Gastrocnemius medialis (tissue), 4 donors: Measurements from ENCODE around the gene SLC10A4. TPM values are rescaled to one million over a fixed set of nuclear protein-coding genes. Genes with fewer than 3 reads are reported as not detected.

ENCODE experiments used
- ATAC-seq, 2 donors: fragments of 150-250 bp; one replicate each; pipeline ENCODE4 v1.9.1; 2016
- DNase-seq, 2 donors: peaks; one replicate each; pipeline ENCODE4 v3.0.0-alpha.2; 2019
- H3K27ac ChIP-seq, 4 donors: fragments of 200-600 bp; sonication (generic); 1 replicate in 1 of 4; 2 replicates in 3 of 4; pipeline ENCODE4 v1.5.1; 2016 to 2018; ENCODE audit warnings: mild to moderate bottlenecking in 2 of 4, moderate library complexity in 1 of 4
- H3K27me3 ChIP-seq, 3 donors: fragments of 200-600 bp; sonication (generic) in 2 of 3; 1 replicate in 1 of 3; 2 replicates in 2 of 3; pipeline versions ENCODE4 v1.5.1 to v1.6.0; 2016 to 2019; ENCODE audit warnings: mild to moderate bottlenecking in 1 of 3, moderate library complexity in 1 of 3
- H3K36me3 ChIP-seq, 2 donors: fragments of 200-600 bp; sonication (generic) in 1 of 2; one replicate each; pipeline ENCODE4 v1.5.1; 2017 to 2018
- H3K4me1 ChIP-seq, 2 donors: fragments of 200-600 bp; sonication (generic) in 1 of 2; one replicate each; pipeline ENCODE4 v1.5.1; 2016 to 2017; ENCODE audit warnings: mild to moderate bottlenecking in 2 of 2
- H3K4me3 ChIP-seq, 4 donors: fragments of 200-600 bp; sonication (generic) in 3 of 4; 1 replicate in 1 of 4; 2 replicates in 3 of 4; pipeline ENCODE4 v1.5.1; 2016 to 2019; ENCODE audit warnings: mild to moderate bottlenecking in 2 of 4
- H3K9me3 ChIP-seq, 3 donors: fragments of 200-600 bp; sonication (generic) in 2 of 3; 1 replicate in 1 of 3; 2 replicates in 2 of 3; pipeline ENCODE4 v1.5.1; 2016 to 2019
- POLR2A ChIP-seq, 2 donors: fragments of 450-650 bp; IDR thresholded peaks; one replicate each; pipeline ENCODE4 v1.6.1; 2017; ENCODE audit warnings: antibody characterized with exemption in 2 of 2, mild to moderate bottlenecking in 2 of 2, moderate library complexity in 2 of 2
- in situ Hi-C, 4 donors: fragments of 200-750 bp; cut with MboI; loops; one replicate each; pipeline versions ENCODE4 v1.15.0 to v1.8.0; 2017; ENCODE audit warnings: low sequenced_read_pairs in 4 of 4
- intact Hi-C: fragments of 100-400 bp; cut with DNase I; formaldehyde crosslinking; loops from one replicate; pipeline ENCODE4 v1.15.1; 2023; ENCODE audit warnings: low total_unique reads
- total RNA-seq, 4 donors: library from RNA; depleted of rRNA; stranded (reverse); fragments of >200 nt; gene quantifications; one replicate each; pipeline versions ENCODE4 v1.1.0 to v1.2.3, GENCODE V29; 2016
- TF ChIP-seq, protein P1 (sequence below), 5 experiments: fragments of 450-650 bp in 3 of 5; fragments of 200-600 bp in 2 of 5; sonication (generic) in 2 of 5; IDR thresholded peaks in 4 of 5; conservative IDR thresholded peaks in 1 of 5; 1 replicate in 4 of 5; 2 replicates in 1 of 5; pipeline ENCODE4 v1.5.1; 2016 to 2019; ENCODE audit warnings: antibody characterized with exemption in 5 of 5, mild to moderate bottlenecking in 3 of 5, moderate library complexity in 3 of 5

The SLC10A4 gene
- total RNA-seq, 4 donors from 2014 or later: 0.33 TPM; not detected in 3

DNA sequence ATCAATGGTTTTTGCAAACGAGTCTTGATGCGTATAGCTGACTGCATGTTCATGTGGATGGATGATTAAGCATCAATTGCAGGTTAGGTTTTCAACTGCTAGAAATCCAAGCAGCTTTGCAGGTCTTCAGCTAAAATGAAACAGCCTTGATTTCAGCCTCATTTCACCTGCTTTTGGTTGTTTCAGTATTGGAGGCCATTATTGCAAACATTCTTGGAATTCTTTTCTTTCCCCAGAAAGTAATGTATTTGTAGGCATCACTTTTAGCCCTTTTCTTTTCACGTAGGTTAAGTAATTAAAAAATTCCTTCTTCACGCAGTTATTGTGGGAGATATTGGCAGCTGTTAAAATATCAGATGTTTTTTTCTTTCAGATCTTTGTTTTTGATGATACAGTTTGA, 15.8 kb downstream of the SLC10A4 start:
- in situ Hi-C loops (no loop called here), intact Hi-C loops (no loop called here)
- DNase-seq (no peak), ATAC-seq (no peak)
- no peaks in the 10 kb centered on the region for H3K27me3 ChIP-seq
- H3K36me3 ChIP-seq: peaks cover 3 to 30% of the 10 kb centered on the region in 2 donors
- no peak overlapping the region for H3K4me3 ChIP-seq
- H3K27ac ChIP-seq: no peak overlapping the region
- no peaks in the 10 kb centered on the region for H3K4me1 ChIP-seq
- no peaks in the 10 kb centered on the region for H3K9me3 ChIP-seq
- no peak for TF ChIP-seq POLR2A (IDR thresholded peaks at IDR 0.05)
- TF ChIP-seq, protein P1, sequence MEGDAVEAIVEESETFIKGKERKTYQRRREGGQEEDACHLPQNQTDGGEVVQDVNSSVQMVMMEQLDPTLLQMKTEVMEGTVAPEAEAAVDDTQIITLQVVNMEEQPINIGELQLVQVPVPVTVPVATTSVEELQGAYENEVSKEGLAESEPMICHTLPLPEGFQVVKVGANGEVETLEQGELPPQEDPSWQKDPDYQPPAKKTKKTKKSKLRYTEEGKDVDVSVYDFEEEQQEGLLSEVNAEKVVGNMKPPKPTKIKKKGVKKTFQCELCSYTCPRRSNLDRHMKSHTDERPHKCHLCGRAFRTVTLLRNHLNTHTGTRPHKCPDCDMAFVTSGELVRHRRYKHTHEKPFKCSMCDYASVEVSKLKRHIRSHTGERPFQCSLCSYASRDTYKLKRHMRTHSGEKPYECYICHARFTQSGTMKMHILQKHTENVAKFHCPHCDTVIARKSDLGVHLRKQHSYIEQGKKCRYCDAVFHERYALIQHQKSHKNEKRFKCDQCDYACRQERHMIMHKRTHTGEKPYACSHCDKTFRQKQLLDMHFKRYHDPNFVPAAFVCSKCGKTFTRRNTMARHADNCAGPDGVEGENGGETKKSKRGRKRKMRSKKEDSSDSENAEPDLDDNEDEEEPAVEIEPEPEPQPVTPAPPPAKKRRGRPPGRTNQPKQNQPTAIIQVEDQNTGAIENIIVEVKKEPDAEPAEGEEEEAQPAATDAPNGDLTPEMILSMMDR (IDR thresholded peaks at IDR 0.05 in 4 of 5, conservative IDR thresholded peaks at IDR 0.05 in 1 of 5): no peak

DNA sequence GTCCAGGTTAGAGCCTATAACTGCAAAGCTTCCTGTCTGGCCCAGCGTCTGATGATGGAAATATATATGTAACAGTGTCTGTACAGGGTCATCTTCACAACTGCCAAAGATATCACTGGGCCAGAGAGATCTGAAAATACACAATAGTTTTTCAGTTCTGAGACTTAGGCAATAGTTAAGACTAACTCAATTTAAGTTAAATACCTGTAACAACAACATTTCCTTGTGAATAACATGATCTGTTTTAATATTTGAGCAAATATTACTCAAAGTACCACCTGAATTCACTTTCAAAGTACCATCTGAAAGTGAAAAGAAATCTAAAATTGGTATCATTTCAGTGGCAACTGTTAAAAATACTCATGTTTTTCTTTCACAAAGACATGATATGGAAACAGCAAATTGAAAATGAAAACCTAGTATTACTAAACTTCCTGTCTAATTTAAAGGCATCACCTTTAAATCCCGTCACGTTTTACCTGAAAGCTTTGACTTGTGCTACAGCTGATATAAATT, 16.5 kb downstream of the SLC10A4 start:
- in situ Hi-C loops (no loop called here), intact Hi-C loops (no loop called here)
- Histone ChIP-seq H3K4me3 (no peak overlapping the region), H3K27me3 (no peaks in the 10 kb centered on the region), H3K4me1 (no peaks in the 10 kb centered on the region), H3K9me3 (no peaks in the 10 kb centered on the region), H3K27ac (no peak overlapping the region), H3K36me3 (peaks cover 3 to 33% of the 10 kb centered on the region in 2 donors)
- TF ChIP-seq POLR2A (IDR thresholded peaks at IDR 0.05): no peak
- TF ChIP-seq, protein P1 (IDR thresholded peaks at IDR 0.05 in 4 of 5, conservative IDR thresholded peaks at IDR 0.05 in 1 of 5): no peak
- DNase-seq: no peak
- no peak for ATAC-seq

DNA sequence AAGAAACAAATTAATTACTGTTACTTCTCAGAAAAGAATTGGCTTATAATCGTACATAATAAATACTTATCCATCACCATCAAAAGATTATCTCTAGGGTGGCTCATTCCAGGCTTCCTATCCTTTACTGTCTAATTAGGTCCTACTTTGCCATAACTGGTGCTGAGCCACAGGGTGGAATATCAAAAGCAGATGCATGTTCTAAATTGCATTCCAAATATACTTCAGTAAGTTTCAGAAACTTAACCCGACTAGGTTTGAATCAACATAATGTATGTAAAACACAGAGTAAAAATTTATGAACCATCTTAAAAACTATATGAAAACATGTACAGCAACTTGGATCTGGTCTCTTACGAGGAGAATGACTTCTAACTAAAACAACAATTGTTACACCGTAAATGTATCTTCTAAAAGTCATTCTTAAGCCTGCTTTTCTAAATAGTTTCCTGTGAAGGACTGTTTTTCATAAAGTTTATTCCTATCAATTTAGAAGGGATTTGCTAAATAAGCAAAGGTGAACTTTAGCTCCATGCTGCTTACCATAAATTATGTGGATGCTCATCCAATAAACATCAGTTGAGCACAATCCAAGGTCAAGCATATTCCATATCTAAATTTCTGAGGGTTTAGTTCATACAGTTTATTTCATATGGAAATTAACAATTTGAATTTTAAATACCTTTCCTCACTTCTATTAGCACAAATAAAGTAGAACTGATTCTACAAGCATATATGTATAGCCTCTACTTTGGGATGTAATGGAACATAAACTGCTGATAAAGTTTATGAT, 20.3 kb downstream of the SLC10A4 start:
- intact Hi-C loops (no loop called here), in situ Hi-C loops (no loop called here)
- H3K9me3 ChIP-seq: no peaks in the 10 kb centered on the region

DNA sequence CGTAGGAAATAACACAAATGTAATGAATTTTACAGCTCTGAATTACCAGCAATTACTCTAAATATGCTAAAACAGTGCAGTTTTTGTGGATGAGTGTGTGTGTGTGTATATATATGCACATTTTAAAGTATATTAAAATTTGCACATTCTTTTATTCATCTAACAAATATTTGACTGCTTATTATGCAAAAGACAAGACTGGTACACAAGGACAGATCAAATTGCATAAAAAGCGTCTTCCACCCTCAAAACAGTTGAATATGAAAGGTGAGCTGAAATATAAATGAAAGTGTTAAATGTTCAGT, 20.8 kb downstream of the SLC10A4 start:
- Histone ChIP-seq H3K27ac (no peak overlapping the region), H3K36me3 (peaks cover 3 to 41% of the 10 kb centered on the region in 2 donors), H3K9me3 (no peaks in the 10 kb centered on the region), H3K4me1 (no peaks in the 10 kb centered on the region), H3K4me3 (no peak overlapping the region), H3K27me3 (no peaks in the 10 kb centered on the region)
- in situ Hi-C loops (no loop called here), intact Hi-C loops (no loop called here)
- no peak for TF ChIP-seq POLR2A (IDR thresholded peaks at IDR 0.05)
- TF ChIP-seq, protein P1 (IDR thresholded peaks at IDR 0.05 in 4 of 5, conservative IDR thresholded peaks at IDR 0.05 in 1 of 5): no peak
- no peak for DNase-seq
- ATAC-seq: no peak

More for the DNA sequence above, 20.3 kb downstream of the SLC10A4 start:
- TF ChIP-seq POLR2A (IDR thresholded peaks at IDR 0.05): no peak
- TF ChIP-seq, protein P1 (IDR thresholded peaks at IDR 0.05 in 4 of 5, conservative IDR thresholded peaks at IDR 0.05 in 1 of 5): no peak
- DNase-seq (no peak), ATAC-seq (no peak)
- H3K36me3 ChIP-seq: peaks cover 3 to 36% of the 10 kb centered on the region in 2 donors
- H3K27me3 ChIP-seq: no peaks in the 10 kb centered on the region
- no peak overlapping the region for H3K27ac ChIP-seq
- no peaks in the 10 kb centered on the region for H3K4me1 ChIP-seq
- H3K4me3 ChIP-seq: no peak overlapping the region
